ENCODE data around the gene IDH1. TPM values are rescaled to one million over a fixed set of nuclear protein-coding genes. Genes with fewer than 3 reads are reported as not detected.
"Not testable (repeated sequence)": the region's sequence is repeated elsewhere in the genome, so short reads cannot be mapped to it uniquely, and the experiment has no call there.

The IDH1 gene
- total RNA-seq, 2 donors from 2014 or later: 18.6 to 26.6 TPM

DNA sequence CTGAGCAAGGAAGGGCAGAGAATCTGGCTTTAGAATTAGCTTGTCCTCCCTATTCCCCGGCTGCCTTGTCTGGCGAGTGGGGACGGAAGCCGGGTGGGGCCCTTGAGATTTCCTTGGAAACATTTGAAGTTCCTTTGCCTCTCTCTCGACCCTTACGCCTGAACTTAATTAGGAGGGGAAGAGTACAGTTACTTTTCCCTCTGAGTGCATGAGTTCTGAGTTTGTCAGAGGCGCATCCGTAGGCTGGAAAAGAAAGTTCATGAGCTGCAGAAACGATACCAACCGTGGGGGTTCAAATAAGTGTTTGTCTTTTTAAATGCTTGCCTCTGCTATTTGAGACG lies 11.7 kb upstream of the IDH1 start:
- no peak for DNase-seq (ENCODE audit: low spot score)
- no peak for TF ChIP-seq CTCF (IDR thresholded peaks at IDR 0.05)
- Histone ChIP-seq H3K27me3 (no peaks in the 10 kb centered on the region), H3K36me3 (no peaks in the 10 kb centered on the region), H3K27ac (peak overlapping the region; percentile 96 to 98), H3K4me1 (peaks cover 0 to 39% of the 10 kb centered on the region in 2 donors), H3K4me3 (peak overlapping the region; percentile 98), H3K9me3 (no peaks in the 10 kb centered on the region)

DNA sequence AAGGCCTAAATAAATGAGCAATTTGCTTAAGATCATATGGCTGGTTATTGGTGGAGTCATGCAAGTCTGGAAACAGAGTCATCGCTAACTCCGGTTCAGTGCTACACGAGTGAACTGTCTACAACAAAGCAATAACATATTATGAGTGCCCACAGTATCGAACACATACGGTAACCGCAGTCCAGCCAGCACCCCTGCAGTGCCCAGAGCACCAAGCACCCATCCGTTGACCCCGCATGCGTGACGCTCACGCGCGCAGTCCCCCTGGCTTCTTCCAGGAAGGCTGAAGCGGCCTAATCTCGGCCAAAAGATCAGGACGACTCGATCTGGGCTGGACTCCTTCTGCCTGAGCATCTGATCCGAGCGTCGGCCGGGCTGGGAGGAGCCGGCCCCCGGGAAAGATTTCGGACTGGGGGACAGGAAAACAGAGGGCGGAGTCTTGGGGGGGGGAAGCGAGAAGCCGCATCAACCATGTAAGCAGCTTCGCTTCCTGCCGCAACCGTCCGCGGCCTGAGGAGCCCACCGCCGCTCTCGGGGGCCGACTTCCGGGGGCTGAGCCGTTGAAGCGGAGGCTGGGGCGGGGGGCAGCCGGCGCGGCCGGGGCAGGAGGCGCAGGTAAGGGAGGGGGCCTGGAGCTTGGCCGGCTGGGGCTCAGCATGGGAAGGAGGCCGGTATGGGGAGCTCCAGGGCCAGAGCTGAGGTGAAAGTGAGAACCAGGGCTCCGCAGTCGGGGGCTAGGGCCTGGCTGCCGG lies 11.1 kb upstream of the IDH1 start, which contains the start of gene PIKFYVE:
PIKFYVE (plus strand) TSS at position 455 of the 752 bp plus-strand sequence. CDS start 5,265 bp downstream, outside the sequence.
- Histone ChIP-seq H3K4me3 (peak within 1 kb of the TSS; percentile 98), H3K36me3 (no peaks in the 10 kb centered on the region), H3K4me1 (peaks cover 0 to 39% of the 10 kb centered on the region in 2 donors), H3K9me3 (no peaks in the 10 kb centered on the region), H3K27ac (peak within 1 kb of the TSS; percentile 96 to 98), H3K27me3 (no peaks in the 10 kb centered on the region)
- DNase-seq (ENCODE audit: low spot score): peak; percentile 97
- peak in 1 of 2 donors; percentile 30 for TF ChIP-seq CTCF (IDR thresholded peaks at IDR 0.05)

DNA sequence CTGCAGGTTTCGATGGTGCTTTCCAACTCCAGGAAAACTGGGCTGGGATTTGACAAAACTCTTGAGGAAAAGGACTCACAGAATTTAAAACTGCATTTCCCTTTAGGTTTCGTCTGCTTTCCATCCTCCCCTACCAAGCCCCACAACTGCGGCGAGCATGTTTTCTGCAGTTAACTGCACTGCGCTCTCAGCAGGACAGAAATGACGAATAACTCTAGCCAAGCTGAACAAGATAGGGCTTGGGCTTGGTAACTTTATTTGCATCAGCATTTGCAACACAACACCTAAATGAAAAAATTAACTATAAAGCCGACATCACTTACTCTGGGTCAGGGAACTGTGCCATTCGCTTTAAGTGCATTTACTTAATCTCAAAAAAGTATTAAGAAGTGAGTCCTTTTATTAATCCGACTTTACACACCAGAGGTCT lies 10.5 kb upstream of the IDH1 start:
- H3K27ac ChIP-seq: peak overlapping the region; percentile 96 to 98
- no peak for DNase-seq (ENCODE audit: low spot score)
- H3K4me3 ChIP-seq: peak overlapping the region; percentile 98
- no peaks in the 10 kb centered on the region for H3K27me3 ChIP-seq
- peaks cover 0 to 39% of the 10 kb centered on the region in 2 donors for H3K4me1 ChIP-seq
- TF ChIP-seq CTCF (IDR thresholded peaks at IDR 0.05): no peak
- H3K36me3 ChIP-seq: no peaks in the 10 kb centered on the region
- no peaks in the 10 kb centered on the region for H3K9me3 ChIP-seq

- Histone ChIP-seq H3K27ac (peak overlapping the region; percentile 48 to 70), H3K4me1 (peaks cover 0 to 28% of the 10 kb centered on the region in 2 donors)
- H3K36me3 ChIP-seq; H3K4me3 ChIP-seq; DNase-seq (ENCODE audit: low spot score); H3K27me3 ChIP-seq; H3K9me3 ChIP-seq: not testable (repeated sequence)
Observed at GRCh38 chr2:208256849-208257813, 2.3 kb upstream of the IDH1 start.

DNA sequence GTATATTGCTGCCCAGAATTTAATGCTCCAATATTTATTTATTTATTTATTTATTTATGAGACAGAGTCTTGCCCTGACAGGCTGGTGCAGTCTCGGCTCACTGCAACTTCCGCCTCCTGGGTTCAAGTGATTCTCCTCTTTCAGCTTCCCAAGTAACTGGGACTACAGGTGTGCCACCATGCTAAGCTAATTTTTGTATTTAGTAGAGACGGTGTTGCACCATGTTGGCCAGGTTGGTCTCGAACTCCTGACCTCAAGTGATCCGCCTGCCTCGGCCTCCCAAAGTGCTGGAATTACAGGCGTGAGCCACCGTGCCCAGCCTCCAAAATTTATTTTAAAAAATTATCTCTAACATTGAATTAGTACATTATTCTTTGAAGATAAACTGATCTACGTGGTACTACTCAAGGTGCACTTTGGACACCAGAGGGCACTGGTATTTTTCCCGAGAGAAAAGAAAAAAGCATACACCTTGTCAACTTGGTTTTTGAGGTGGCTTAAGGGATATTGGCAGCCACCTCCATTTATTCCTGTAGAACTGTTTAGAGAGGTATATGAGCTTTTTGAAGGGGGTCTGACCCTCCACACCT lies 1.4 kb upstream of the IDH1 start:
- TF ChIP-seq CTCF (IDR thresholded peaks at IDR 0.05): no peak
- Histone ChIP-seq H3K27ac (peak overlapping the region; percentile 48 to 70), H3K4me1 (peaks cover 0 to 28% of the 10 kb centered on the region in 2 donors)

More for the DNA sequence above, 1.4 kb upstream of the IDH1 start:
- Histone ChIP-seq H3K9me3 (no peaks in the 10 kb centered on the region), H3K36me3 (no peaks in the 10 kb centered on the region), H3K27me3 (no peaks in the 10 kb centered on the region), H3K4me3 (no peak overlapping the region)
- DNase-seq (ENCODE audit: low spot score): no peak
